ENCODE measurements around the gene ADARB1. TPM values are rescaled to one million over a fixed set of nuclear protein-coding genes. Genes with fewer than 3 reads are reported as not detected.

Gene ADARB1
- total RNA-seq, 1 donor from 2014 or later: 35.0 TPM

- intact Hi-C loops (cut with DNase I): no loop called here
- no peak for ATAC-seq
These were observed 31.6 kb downstream of the ADARB1 start for GRCh38 chr21:45105906-45106485.

GRCh38 chr21:45108034-45108790, 33.8 kb downstream of the ADARB1 start:
- no peak for DNase-seq (ENCODE audit: low spot score)
- intact Hi-C loops (cut with DNase I): no loop called here
- no peak for ATAC-seq

More at GRCh38 chr21:45105906-45106485, 31.6 kb downstream of the ADARB1 start:
- DNase-seq (ENCODE audit: low spot score): no peak

GRCh38 chr21:45108808-45109781, 34.7 kb downstream of the ADARB1 start:
- ATAC-seq (no peak), DNase-seq (ENCODE audit: low spot score) (no peak)
- intact Hi-C loops (cut with DNase I): no loop called here

DNA sequence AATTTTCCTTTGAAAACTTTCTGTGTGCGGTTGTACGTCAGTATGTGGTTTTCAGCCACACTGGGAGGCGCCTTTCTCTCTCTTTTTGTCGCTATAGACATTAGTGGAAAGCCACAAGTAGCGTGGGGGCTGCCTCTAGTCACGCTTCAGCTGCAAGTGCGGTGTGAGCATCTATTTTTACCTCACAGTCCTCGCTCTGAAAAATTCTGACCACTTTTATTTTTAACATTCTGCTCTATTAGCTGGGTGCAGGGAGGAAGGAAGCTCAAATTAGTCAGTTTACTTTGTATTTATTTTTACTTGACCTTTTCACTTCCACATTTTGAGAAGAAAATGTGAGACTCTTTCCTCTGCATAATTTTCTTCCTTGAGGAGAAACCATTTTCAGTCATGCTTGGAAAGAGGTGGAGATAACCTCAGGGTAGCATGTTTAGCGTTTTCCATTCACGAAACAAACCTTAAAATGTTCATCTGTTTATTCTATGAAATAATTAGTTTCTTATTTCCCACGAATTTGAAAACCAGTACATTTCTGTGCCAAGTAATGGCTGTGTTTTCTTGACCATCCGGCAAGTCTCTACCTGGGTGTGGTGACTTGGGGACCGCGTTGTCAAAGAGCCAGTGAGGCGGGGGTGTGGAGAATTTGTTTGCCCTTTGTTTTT, 35.6 kb downstream of the ADARB1 start:
- ATAC-seq: no peak
- intact Hi-C loops (cut with DNase I): no loop called here
- no peak for DNase-seq (ENCODE audit: low spot score)

- ATAC-seq: no peak
- DNase-seq (ENCODE audit: low spot score): no peak
- intact Hi-C loops (cut with DNase I): no loop called here
These were observed 36.7 kb downstream of the ADARB1 start for GRCh38 chr21:45110873-45111624.

- ATAC-seq (no peak), DNase-seq (ENCODE audit: low spot score) (no peak)
- intact Hi-C loops (cut with DNase I): no loop called here
These were observed 37.3 kb downstream of the ADARB1 start for GRCh38 chr21:45111703-45112102.

DNA sequence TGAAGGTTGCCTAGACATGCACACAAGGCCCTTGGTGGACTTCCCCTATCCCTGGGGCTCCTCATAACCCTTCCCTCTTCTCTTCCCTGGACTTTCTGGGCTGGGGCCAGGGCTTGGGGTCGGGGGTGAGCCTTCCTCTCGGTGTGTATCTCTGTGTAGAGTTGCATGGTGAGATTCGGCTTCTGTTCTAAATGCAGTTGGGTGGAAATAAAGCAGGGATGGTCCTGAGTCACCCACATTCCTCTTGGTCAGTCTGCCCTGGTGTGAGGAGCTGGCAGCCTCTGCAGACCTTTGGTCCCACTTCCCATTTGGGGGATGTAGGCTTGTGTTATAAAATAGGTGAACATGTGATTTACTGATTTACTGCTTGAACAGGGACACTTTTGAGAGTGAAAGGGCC, 38.0 kb downstream of the ADARB1 start:
- intact Hi-C loops (cut with DNase I): no loop called here
- DNase-seq (ENCODE audit: low spot score): no peak
- ATAC-seq: no peak

- DNase-seq (ENCODE audit: low spot score): no peak
- no peak for ATAC-seq
- intact Hi-C loops (cut with DNase I): no loop called here
These were observed 39.2 kb downstream of the ADARB1 start for GRCh38 chr21:45113543-45113942.

DNA sequence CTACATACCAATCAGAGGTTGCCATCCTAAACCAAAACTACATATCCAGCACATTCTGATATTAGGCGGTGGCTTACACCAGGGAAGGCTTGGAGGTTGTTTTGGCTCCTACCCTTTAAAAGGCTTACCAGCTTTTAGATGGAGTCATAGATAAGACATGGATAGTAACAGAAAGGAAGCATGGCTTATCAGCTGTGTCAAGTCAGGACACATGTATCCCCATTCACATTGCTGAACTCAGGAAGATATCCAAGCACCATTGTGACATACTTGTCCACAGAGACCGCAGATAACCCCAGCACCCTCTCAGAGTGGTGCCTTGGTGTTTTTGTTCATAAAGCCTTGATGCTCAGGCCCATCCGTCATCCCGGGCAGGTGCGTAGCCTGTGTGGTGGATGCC, 39.7 kb downstream of the ADARB1 start:
- no peak for ATAC-seq
- DNase-seq (ENCODE audit: low spot score): no peak
- intact Hi-C loops (cut with DNase I): no loop called here

GRCh38 chr21:45114475-45114874, 40.1 kb downstream of the ADARB1 start:
- ATAC-seq (no peak), DNase-seq (ENCODE audit: low spot score) (no peak)
- intact Hi-C loops (cut with DNase I): no loop called here

DNA sequence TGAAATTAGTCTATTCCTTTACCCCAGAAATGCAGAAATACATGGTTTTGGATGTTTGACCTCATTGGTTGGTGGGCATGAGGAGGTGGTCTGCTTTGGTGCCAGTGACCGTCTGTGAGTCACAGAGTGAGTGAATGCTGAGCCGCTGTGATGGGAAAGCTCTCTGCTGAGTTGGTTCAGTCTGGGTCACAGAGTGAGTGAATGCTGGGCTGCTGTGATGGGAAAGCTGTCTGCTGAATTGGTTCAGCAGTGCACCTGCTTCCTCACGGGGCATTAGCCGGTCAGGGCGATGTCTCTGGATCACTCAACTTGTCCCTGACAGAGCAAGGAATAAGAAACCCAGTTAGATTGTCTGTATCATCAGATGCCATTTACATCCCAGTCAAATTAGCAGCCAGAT, 40.8 kb downstream of the ADARB1 start:
- intact Hi-C loops (cut with DNase I): no loop called here
- DNase-seq (ENCODE audit: low spot score) (no peak), ATAC-seq (no peak)

DNA sequence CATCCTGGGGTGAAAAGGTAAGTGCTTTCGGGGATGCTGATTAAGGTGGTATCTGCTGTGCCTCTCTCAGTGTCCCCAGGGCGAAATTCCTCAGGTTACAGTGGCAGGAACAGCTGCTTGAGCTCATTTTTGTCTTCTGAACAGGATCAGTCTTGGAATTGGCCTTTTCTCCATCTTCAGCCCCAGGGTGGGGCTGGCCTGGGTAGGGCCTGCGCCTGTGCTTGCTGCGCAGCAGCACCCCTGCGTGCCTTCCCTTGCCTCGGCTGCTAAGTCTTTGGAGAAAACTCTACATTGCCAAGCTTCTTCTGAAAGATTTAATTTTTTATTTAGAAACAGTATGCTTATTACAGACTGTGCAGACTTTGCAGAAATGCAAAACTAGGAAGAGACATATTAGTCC, 41.7 kb downstream of the ADARB1 start:
- intact Hi-C loops (cut with DNase I): no loop called here
- ATAC-seq: no peak
- DNase-seq (ENCODE audit: low spot score): no peak

GRCh38 chr21:45117314-45117713, 42.9 kb downstream of the ADARB1 start:
- intact Hi-C loops (cut with DNase I): no loop called here
- ATAC-seq (no peak), DNase-seq (ENCODE audit: low spot score) (no peak)

DNA sequence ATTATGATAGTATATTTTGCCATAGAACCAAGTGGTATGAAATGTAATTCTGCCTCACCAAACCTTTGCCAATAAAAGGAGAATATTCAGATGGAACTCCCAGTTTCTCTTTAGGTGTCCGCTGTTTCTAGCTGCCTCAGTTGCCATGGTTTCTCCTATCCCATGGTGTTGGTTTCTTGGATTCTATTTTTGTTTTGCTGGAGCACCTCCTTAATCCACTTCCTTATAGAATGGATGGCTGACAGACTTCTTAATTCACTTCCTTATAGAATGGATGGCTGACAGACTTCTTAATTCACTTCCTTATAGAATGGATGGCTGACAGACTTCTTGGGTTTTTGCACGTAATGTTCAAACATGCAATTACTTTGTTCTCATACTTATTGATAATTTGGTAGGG, 43.7 kb downstream of the ADARB1 start:
- ATAC-seq (no peak), DNase-seq (ENCODE audit: low spot score) (no peak)
- intact Hi-C loops (cut with DNase I): no loop called here

DNA sequence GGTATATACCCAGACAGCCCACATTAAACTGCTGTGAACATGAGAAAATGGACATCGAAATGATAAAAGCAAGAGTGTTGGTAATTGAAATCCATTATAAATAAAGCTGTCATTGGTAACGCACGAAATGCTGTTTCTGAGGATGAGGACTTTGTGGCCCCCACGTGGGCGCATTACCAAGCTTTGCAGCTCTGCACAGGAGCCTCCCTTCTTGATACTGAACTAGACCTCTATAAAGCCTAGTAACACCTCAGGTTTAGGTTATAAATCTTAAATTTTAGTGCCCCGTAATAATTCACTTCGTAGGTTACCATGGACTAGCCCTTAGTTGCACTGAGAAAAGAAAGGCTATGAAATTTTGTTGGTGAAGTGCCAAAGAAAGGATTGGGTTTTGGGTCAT, 45.4 kb downstream of the ADARB1 start:
- intact Hi-C loops (cut with DNase I): no loop called here
- no peak for DNase-seq (ENCODE audit: low spot score)
- ATAC-seq: no peak

GRCh38 chr21:45120975-45121374, 46.6 kb downstream of the ADARB1 start:
- intact Hi-C loops (cut with DNase I): no loop called here
- no peak for DNase-seq (ENCODE audit: low spot score)
- ATAC-seq: no peak

DNA sequence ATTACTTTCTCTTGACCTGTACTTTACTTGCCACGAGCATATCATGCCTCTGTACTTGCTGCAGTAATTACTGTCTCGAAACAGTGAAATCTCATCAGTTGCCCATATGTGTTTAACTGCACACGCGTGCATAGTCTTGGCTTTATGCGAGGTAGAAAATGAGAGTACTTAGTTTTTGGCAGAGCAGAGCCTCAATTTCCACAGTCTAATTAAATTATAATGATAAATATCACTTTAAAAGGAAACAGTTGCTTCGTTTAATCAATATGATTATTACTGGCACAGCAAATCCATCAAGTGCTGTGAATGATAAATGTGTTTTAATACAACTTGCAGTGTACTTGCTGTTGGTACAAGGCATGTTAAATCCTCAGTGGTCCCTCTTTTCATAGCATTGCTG, 47.6 kb downstream of the ADARB1 start:
- intact Hi-C loops (cut with DNase I): no loop called here
- no peak for DNase-seq (ENCODE audit: low spot score)
- ATAC-seq: no peak

DNA sequence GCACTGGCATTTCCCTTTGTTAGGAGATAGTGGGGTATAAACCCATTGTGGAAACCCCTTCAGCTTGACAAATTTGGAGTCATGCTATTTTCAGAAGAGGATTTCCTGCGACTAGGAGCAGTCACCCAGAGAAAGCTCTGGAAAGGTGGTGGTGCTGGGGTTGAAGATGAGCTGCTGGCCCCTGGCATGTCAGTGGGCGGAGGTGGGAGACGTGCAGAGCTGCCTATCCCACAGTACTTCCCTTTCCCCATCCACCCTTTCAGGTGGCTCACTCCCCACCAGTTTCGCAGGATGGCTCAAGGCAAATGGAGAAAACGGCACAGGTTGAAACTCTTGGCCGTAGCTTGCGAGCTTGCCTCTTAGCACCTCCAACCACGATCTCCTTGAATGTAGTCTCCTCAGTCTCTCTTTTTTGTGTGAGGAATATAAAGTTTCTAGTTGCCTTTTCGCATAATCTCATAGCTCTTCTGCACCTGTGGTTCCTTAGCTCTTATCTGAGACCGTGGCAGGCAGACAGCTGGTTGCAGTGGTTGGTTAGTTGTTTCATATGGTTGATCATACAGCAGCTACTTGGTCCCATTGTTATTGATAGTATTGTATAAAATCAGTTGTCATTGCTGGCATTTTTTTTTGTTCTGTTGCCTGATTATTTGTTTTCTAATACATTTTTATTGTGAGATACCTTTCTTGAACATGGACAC, 48.2 kb downstream of the ADARB1 start:
- DNase-seq (ENCODE audit: low spot score): no peak
- intact Hi-C loops (cut with DNase I): no loop called here
- no peak for ATAC-seq

Data from sciatic nerve (tissue), 2 donors.